ENCODE measurements around the gene MOCS1.

Gene MOCS1

GRCh38 chr6:39899554-39900295 lies 34.5 kb downstream of the MOCS1 start:
- no peak overlapping the region for H3K9ac ChIP-seq (ENCODE audit: low read length)
- H3K27me3 ChIP-seq (ENCODE audit: control insufficient read depth, insufficient read depth, low read length): no peaks in the 10 kb centered on the region
- no peak overlapping the region for H3K4me3 ChIP-seq (ENCODE audit: low read length)
- H3K4me1 ChIP-seq (ENCODE audit: control insufficient read depth, low read depth, low read length): peaks cover 16% of the 10 kb centered on the region
- H3K27ac ChIP-seq (ENCODE audit: low read length): no peak overlapping the region
- no peaks in the 10 kb centered on the region for H3K9me3 ChIP-seq (ENCODE audit: control insufficient read depth, low read depth, low read length)
- no peaks in the 10 kb centered on the region for H3K36me3 ChIP-seq (ENCODE audit: control insufficient read depth, low read depth, low read length)

GRCh38 chr6:39898625-39899024 lies 35.6 kb downstream of the MOCS1 start:
- Histone ChIP-seq H3K27me3 (ENCODE audit: control insufficient read depth, insufficient read depth, low read length) (no peaks in the 10 kb centered on the region), H3K4me1 (ENCODE audit: control insufficient read depth, low read depth, low read length) (peaks cover 16% of the 10 kb centered on the region), H3K27ac (ENCODE audit: low read length) (no peak overlapping the region), H3K9ac (ENCODE audit: low read length) (no peak overlapping the region), H3K9me3 (ENCODE audit: control insufficient read depth, low read depth, low read length) (no peaks in the 10 kb centered on the region), H3K4me3 (ENCODE audit: low read length) (no peak overlapping the region), H3K36me3 (ENCODE audit: control insufficient read depth, low read depth, low read length) (no peaks in the 10 kb centered on the region)

GRCh38 chr6:39897698-39898097 lies 36.6 kb downstream of the MOCS1 start:
- Histone ChIP-seq H3K9ac (ENCODE audit: low read length) (no peak overlapping the region), H3K27me3 (ENCODE audit: control insufficient read depth, insufficient read depth, low read length) (no peaks in the 10 kb centered on the region), H3K4me1 (ENCODE audit: control insufficient read depth, low read depth, low read length) (peaks cover 16% of the 10 kb centered on the region), H3K4me3 (ENCODE audit: low read length) (no peak overlapping the region), H3K27ac (ENCODE audit: low read length) (no peak overlapping the region), H3K9me3 (ENCODE audit: control insufficient read depth, low read depth, low read length) (no peaks in the 10 kb centered on the region), H3K36me3 (ENCODE audit: control insufficient read depth, low read depth, low read length) (no peaks in the 10 kb centered on the region)

GRCh38 chr6:39896701-39897100 lies 37.6 kb downstream of the MOCS1 start:
- H3K9ac ChIP-seq (ENCODE audit: low read length): no peak overlapping the region

GRCh38 chr6:39893286-39893685 lies 41.0 kb downstream of the MOCS1 start:
- H3K4me1 ChIP-seq (ENCODE audit: control insufficient read depth, low read depth, low read length): peaks cover 14% of the 10 kb centered on the region
- H3K9me3 ChIP-seq (ENCODE audit: control insufficient read depth, low read depth, low read length): no peaks in the 10 kb centered on the region
- no peak overlapping the region for H3K27ac ChIP-seq (ENCODE audit: low read length)
- no peak overlapping the region for H3K9ac ChIP-seq (ENCODE audit: low read length)
- H3K36me3 ChIP-seq (ENCODE audit: control insufficient read depth, low read depth, low read length): no peaks in the 10 kb centered on the region
- H3K27me3 ChIP-seq (ENCODE audit: control insufficient read depth, insufficient read depth, low read length): no peaks in the 10 kb centered on the region
- H3K4me3 ChIP-seq (ENCODE audit: low read length): no peak overlapping the region

More at GRCh38 chr6:39896701-39897100, 37.6 kb downstream of the MOCS1 start:
- H3K36me3 ChIP-seq (ENCODE audit: control insufficient read depth, low read depth, low read length): no peaks in the 10 kb centered on the region
- H3K27ac ChIP-seq (ENCODE audit: low read length): no peak overlapping the region
- no peaks in the 10 kb centered on the region for H3K27me3 ChIP-seq (ENCODE audit: control insufficient read depth, insufficient read depth, low read length)
- H3K4me1 ChIP-seq (ENCODE audit: control insufficient read depth, low read depth, low read length): peaks cover 16% of the 10 kb centered on the region
- no peaks in the 10 kb centered on the region for H3K9me3 ChIP-seq (ENCODE audit: control insufficient read depth, low read depth, low read length)
- no peak overlapping the region for H3K4me3 ChIP-seq (ENCODE audit: low read length)

GRCh38 chr6:39892490-39893129 lies 41.7 kb downstream of the MOCS1 start:
- Histone ChIP-seq H3K27ac (ENCODE audit: low read length) (no peak overlapping the region), H3K9me3 (ENCODE audit: control insufficient read depth, low read depth, low read length) (no peaks in the 10 kb centered on the region), H3K9ac (ENCODE audit: low read length) (no peak overlapping the region), H3K4me1 (ENCODE audit: control insufficient read depth, low read depth, low read length) (peaks cover 7% of the 10 kb centered on the region), H3K36me3 (ENCODE audit: control insufficient read depth, low read depth, low read length) (no peaks in the 10 kb centered on the region), H3K4me3 (ENCODE audit: low read length) (no peak overlapping the region), H3K27me3 (ENCODE audit: control insufficient read depth, insufficient read depth, low read length) (no peaks in the 10 kb centered on the region)

- no peak overlapping the region for H3K9ac ChIP-seq (ENCODE audit: low read length)
- H3K4me3 ChIP-seq (ENCODE audit: low read length): no peak overlapping the region
- no peaks in the 10 kb centered on the region for H3K27me3 ChIP-seq (ENCODE audit: control insufficient read depth, insufficient read depth, low read length)
- no peaks in the 10 kb centered on the region for H3K9me3 ChIP-seq (ENCODE audit: control insufficient read depth, low read depth, low read length)
- H3K36me3 ChIP-seq (ENCODE audit: control insufficient read depth, low read depth, low read length): no peaks in the 10 kb centered on the region
- peaks cover under 1% of the 10 kb centered on the region for H3K4me1 ChIP-seq (ENCODE audit: control insufficient read depth, low read depth, low read length)
- H3K27ac ChIP-seq (ENCODE audit: low read length): no peak overlapping the region
Observed at GRCh38 chr6:39891976-39892375, 42.3 kb downstream of the MOCS1 start.

GRCh38 chr6:39891353-39891752 lies 42.9 kb downstream of the MOCS1 start:
- H3K4me1 ChIP-seq (ENCODE audit: control insufficient read depth, low read depth, low read length): no peaks in the 10 kb centered on the region
- H3K9ac ChIP-seq (ENCODE audit: low read length): no peak overlapping the region
- no peak overlapping the region for H3K27ac ChIP-seq (ENCODE audit: low read length)
- no peaks in the 10 kb centered on the region for H3K27me3 ChIP-seq (ENCODE audit: control insufficient read depth, insufficient read depth, low read length)
- H3K9me3 ChIP-seq (ENCODE audit: control insufficient read depth, low read depth, low read length): no peaks in the 10 kb centered on the region
- no peaks in the 10 kb centered on the region for H3K36me3 ChIP-seq (ENCODE audit: control insufficient read depth, low read depth, low read length)
- no peak overlapping the region for H3K4me3 ChIP-seq (ENCODE audit: low read length)

GRCh38 chr6:39889229-39889628 lies 45.0 kb downstream of the MOCS1 start:
- Histone ChIP-seq H3K4me1 (ENCODE audit: control insufficient read depth, low read depth, low read length) (no peaks in the 10 kb centered on the region), H3K27me3 (ENCODE audit: control insufficient read depth, insufficient read depth, low read length) (no peaks in the 10 kb centered on the region), H3K27ac (ENCODE audit: low read length) (no peak overlapping the region), H3K4me3 (ENCODE audit: low read length) (no peak overlapping the region), H3K9me3 (ENCODE audit: control insufficient read depth, low read depth, low read length) (no peaks in the 10 kb centered on the region), H3K9ac (ENCODE audit: low read length) (no peak overlapping the region), H3K36me3 (ENCODE audit: control insufficient read depth, low read depth, low read length) (no peaks in the 10 kb centered on the region)

- no peaks in the 10 kb centered on the region for H3K27me3 ChIP-seq (ENCODE audit: control insufficient read depth, insufficient read depth, low read length)
- no peaks in the 10 kb centered on the region for H3K9me3 ChIP-seq (ENCODE audit: control insufficient read depth, low read depth, low read length)
- no peak overlapping the region for H3K27ac ChIP-seq (ENCODE audit: low read length)
- H3K9ac ChIP-seq (ENCODE audit: low read length): no peak overlapping the region
- no peaks in the 10 kb centered on the region for H3K36me3 ChIP-seq (ENCODE audit: control insufficient read depth, low read depth, low read length)
- no peaks in the 10 kb centered on the region for H3K4me1 ChIP-seq (ENCODE audit: control insufficient read depth, low read depth, low read length)
- H3K4me3 ChIP-seq (ENCODE audit: low read length): no peak overlapping the region
Observed at GRCh38 chr6:39887692-39888450, 46.4 kb downstream of the MOCS1 start.

GRCh38 chr6:39886871-39887270 lies 47.4 kb downstream of the MOCS1 start:
- Histone ChIP-seq H3K4me3 (ENCODE audit: low read length) (no peak overlapping the region), H3K27me3 (ENCODE audit: control insufficient read depth, insufficient read depth, low read length) (no peaks in the 10 kb centered on the region), H3K9ac (ENCODE audit: low read length) (no peak overlapping the region), H3K36me3 (ENCODE audit: control insufficient read depth, low read depth, low read length) (no peaks in the 10 kb centered on the region), H3K27ac (ENCODE audit: low read length) (no peak overlapping the region), H3K9me3 (ENCODE audit: control insufficient read depth, low read depth, low read length) (no peaks in the 10 kb centered on the region), H3K4me1 (ENCODE audit: control insufficient read depth, low read depth, low read length) (no peaks in the 10 kb centered on the region)

Data from iPS-18a (cell line).